ENCODE measurements around the gene GGTLC2.
A peak's percentile ranks its signal among the peaks of the same experiment; 100 is the strongest.

The GGTLC2 gene

GRCh38 chr22:22691716-22692701, 47.6 kb downstream of the GGTLC2 start:
- peak overlapping the region; percentile 99 for H3K27ac ChIP-seq (ENCODE audit: low read depth, low read length, poor library complexity, severe bottlenecking)
- TF ChIP-seq EZH2 (IDR thresholded peaks at IDR 0.05; ENCODE audit: borderline replicate concordance, low read length), result no peak
- no peaks in the 10 kb centered on the region for H4K20me1 ChIP-seq (ENCODE audit: insufficient read depth, low read length)
- peaks cover 90% of the 10 kb centered on the region for H3K4me1 ChIP-seq (ENCODE audit: insufficient read depth, low read length, severe bottlenecking)
- H3K79me2 ChIP-seq (ENCODE audit: insufficient read depth, low read length), result no peaks in the 10 kb centered on the region
- H3K9me3 ChIP-seq (ENCODE audit: low read length), result no peaks in the 10 kb centered on the region
- H3K9ac ChIP-seq (ENCODE audit: low read length), result peak overlapping the region; percentile 74
- H3K4me3 ChIP-seq (ENCODE audit: low read depth, low read length, poor library complexity, severe bottlenecking), result peak overlapping the region; percentile 25
- H3K4me2 ChIP-seq (ENCODE audit: low read length), result peak overlapping the region; percentile 50
- H3K27me3 ChIP-seq (ENCODE audit: insufficient read depth, low read length), result no peaks in the 10 kb centered on the region
- H3K9me2 ChIP-seq (ENCODE audit: low read depth, low read length), result no peaks in the 10 kb centered on the region
- peaks cover 7% of the 10 kb centered on the region; the same call in 1 of the 2 replicates for H3F3A ChIP-seq (ENCODE audit: insufficient read depth, low read length)
- H2AFZ ChIP-seq (ENCODE audit: low read length), result no peak overlapping the region
- no peaks in the 10 kb centered on the region for H3K36me3 ChIP-seq (ENCODE audit: insufficient read depth, low read length)

- H3K9me2 ChIP-seq (ENCODE audit: low read depth, low read length), result no peaks in the 10 kb centered on the region
- H3K9me3 ChIP-seq (ENCODE audit: low read length), result no peaks in the 10 kb centered on the region
- H3K27me3 ChIP-seq (ENCODE audit: insufficient read depth, low read length), result no peaks in the 10 kb centered on the region
- H3K4me2 ChIP-seq (ENCODE audit: low read length), result peak overlapping the region; percentile 50
- TF ChIP-seq CTCF (IDR thresholded peaks at IDR 0.05; ENCODE audit: low read length), result peak; percentile 98
- TF ChIP-seq EZH2 (IDR thresholded peaks at IDR 0.05; ENCODE audit: borderline replicate concordance, low read length), result no peak
- H3K27ac ChIP-seq (ENCODE audit: low read depth, low read length, poor library complexity, severe bottlenecking), result peak overlapping the region; percentile 99
- H4K20me1 ChIP-seq (ENCODE audit: insufficient read depth, low read length), result no peaks in the 10 kb centered on the region
- H3F3A ChIP-seq (ENCODE audit: insufficient read depth, low read length), result peaks cover 7% of the 10 kb centered on the region; the same call in 1 of the 2 replicates
- peak overlapping the region; percentile 25 for H3K4me3 ChIP-seq (ENCODE audit: low read depth, low read length, poor library complexity, severe bottlenecking)
- H3K79me2 ChIP-seq (ENCODE audit: insufficient read depth, low read length), result no peaks in the 10 kb centered on the region
- H2AFZ ChIP-seq (ENCODE audit: low read length), result no peak overlapping the region
- H3K4me1 ChIP-seq (ENCODE audit: insufficient read depth, low read length, severe bottlenecking), result peaks cover 92% of the 10 kb centered on the region
- peak overlapping the region; percentile 74 for H3K9ac ChIP-seq (ENCODE audit: low read length)
- no peaks in the 10 kb centered on the region for H3K36me3 ChIP-seq (ENCODE audit: insufficient read depth, low read length)
Observed at GRCh38 chr22:22692707-22693530, 48.5 kb downstream of the GGTLC2 start.

GRCh38 chr22:22693531-22693884, 49.1 kb downstream of the GGTLC2 start:
- Histone ChIP-seq H3F3A (ENCODE audit: insufficient read depth, low read length) (peaks cover 7% of the 10 kb centered on the region; the same call in 1 of the 2 replicates), H3K79me2 (ENCODE audit: insufficient read depth, low read length) (no peaks in the 10 kb centered on the region), H3K27me3 (ENCODE audit: insufficient read depth, low read length) (no peaks in the 10 kb centered on the region), H3K4me3 (ENCODE audit: low read depth, low read length, poor library complexity, severe bottlenecking) (no peak overlapping the region), H3K9me3 (ENCODE audit: low read length) (no peaks in the 10 kb centered on the region), H3K4me2 (ENCODE audit: low read length) (peak overlapping the region; percentile 50), H3K4me1 (ENCODE audit: insufficient read depth, low read length, severe bottlenecking) (peaks cover 98% of the 10 kb centered on the region), H3K27ac (ENCODE audit: low read depth, low read length, poor library complexity, severe bottlenecking) (peak overlapping the region; percentile 99), H3K36me3 (ENCODE audit: insufficient read depth, low read length) (no peaks in the 10 kb centered on the region), H3K9me2 (ENCODE audit: low read depth, low read length) (no peaks in the 10 kb centered on the region), H4K20me1 (ENCODE audit: insufficient read depth, low read length) (no peaks in the 10 kb centered on the region), H2AFZ (ENCODE audit: low read length) (no peak overlapping the region), H3K9ac (ENCODE audit: low read length) (peak overlapping the region; percentile 74)
- TF ChIP-seq CTCF (IDR thresholded peaks at IDR 0.05; ENCODE audit: low read length), result no peak
- TF ChIP-seq EZH2 (IDR thresholded peaks at IDR 0.05; ENCODE audit: borderline replicate concordance, low read length), result no peak
